ENCODE measurements around the gene SCGB1C1.

The SCGB1C1 gene

GRCh38 chr11:201966-202365 is 9.1 kb downstream of the SCGB1C1 start:
- Histone ChIP-seq H3K9me3 (ENCODE audit: control extremely low read depth in 1 of 5, control insufficient read depth in 4 of 5, insufficient read depth in 2 of 5, low read depth in 1 of 5, low read length in 4 of 5) (no peaks in the 10 kb centered on the region), H3K27me3 (replicated peaks in 2 of 5; ENCODE audit: control insufficient read depth in 4 of 5, insufficient read depth in 5 of 5, low read length in 4 of 5) (no peaks in the 10 kb centered on the region), H3K27ac (ENCODE audit: insufficient read depth in 1 of 2, low read depth in 1 of 2, low read length in 2 of 2, poor library complexity in 1 of 2, severe bottlenecking in 2 of 2) (no peak overlapping the region), H3K36me3 (ENCODE audit: control insufficient read depth in 4 of 4, insufficient read depth in 4 of 4, low read length in 3 of 4) (peaks cover 2 to 33% (median 20%) of the 10 kb centered on the region in 4 experiments), H3K4me3 (ENCODE audit: control insufficient read depth in 1 of 7, extremely low read depth in 1 of 7, insufficient read depth in 4 of 7, low read depth in 2 of 7, low read length in 6 of 7) (peak overlapping the region in 1 of 7 experiments; percentile 50), H3K4me1 (ENCODE audit: control extremely low read depth in 1 of 4, control insufficient read depth in 4 of 4, insufficient read depth in 4 of 4, low read length in 3 of 4) (peaks cover 13 to 54% (median 45%) of the 10 kb centered on the region in 4 experiments)
- ChIA-PET POLR2A (no interaction called here), CTCF (no interaction called here)
- DNase-seq, result peak; percentile 40 to 79 (median 63)
- WGBS (ENCODE audit: insufficient coverage), result 6% methylated on average over 14 of the region's 15 CpGs

- Histone ChIP-seq H3K27ac (ENCODE audit: insufficient read depth in 1 of 2, low read depth in 1 of 2, low read length in 2 of 2, poor library complexity in 1 of 2, severe bottlenecking in 2 of 2) (peak overlapping the region; percentile 2 to 22), H3K4me1 (ENCODE audit: control extremely low read depth in 1 of 4, control insufficient read depth in 4 of 4, insufficient read depth in 4 of 4, low read length in 3 of 4) (peaks cover 13 to 54% (median 46%) of the 10 kb centered on the region in 4 experiments), H3K27me3 (replicated peaks in 2 of 5; ENCODE audit: control insufficient read depth in 4 of 5, insufficient read depth in 5 of 5, low read length in 4 of 5) (no peaks in the 10 kb centered on the region), H3K9me3 (ENCODE audit: control extremely low read depth in 1 of 5, control insufficient read depth in 4 of 5, insufficient read depth in 2 of 5, low read depth in 1 of 5, low read length in 4 of 5) (no peaks in the 10 kb centered on the region), H3K4me3 (ENCODE audit: control insufficient read depth in 1 of 7, extremely low read depth in 1 of 7, insufficient read depth in 4 of 7, low read depth in 2 of 7, low read length in 6 of 7) (peak overlapping the region in 2 of 7 experiments; percentile 9 to 50), H3K36me3 (ENCODE audit: control insufficient read depth in 4 of 4, insufficient read depth in 4 of 4, low read length in 3 of 4) (peaks cover 2 to 33% (median 20%) of the 10 kb centered on the region in 4 experiments)
- CTCF ChIA-PET, result no interaction called here
- 76% methylated on average over 6 of the region's 8 CpGs for WGBS (ENCODE audit: insufficient coverage)
- POLR2A ChIA-PET, result interaction anchor here (0.6 kb wide), 1 partner anchor 72 kb away, joined by 3 read pairs; no protein-coding TSS in a partner anchor
- no peak for DNase-seq
These were observed 9.6 kb downstream of the SCGB1C1 start for GRCh38 chr11:202490-202889.

DNA sequence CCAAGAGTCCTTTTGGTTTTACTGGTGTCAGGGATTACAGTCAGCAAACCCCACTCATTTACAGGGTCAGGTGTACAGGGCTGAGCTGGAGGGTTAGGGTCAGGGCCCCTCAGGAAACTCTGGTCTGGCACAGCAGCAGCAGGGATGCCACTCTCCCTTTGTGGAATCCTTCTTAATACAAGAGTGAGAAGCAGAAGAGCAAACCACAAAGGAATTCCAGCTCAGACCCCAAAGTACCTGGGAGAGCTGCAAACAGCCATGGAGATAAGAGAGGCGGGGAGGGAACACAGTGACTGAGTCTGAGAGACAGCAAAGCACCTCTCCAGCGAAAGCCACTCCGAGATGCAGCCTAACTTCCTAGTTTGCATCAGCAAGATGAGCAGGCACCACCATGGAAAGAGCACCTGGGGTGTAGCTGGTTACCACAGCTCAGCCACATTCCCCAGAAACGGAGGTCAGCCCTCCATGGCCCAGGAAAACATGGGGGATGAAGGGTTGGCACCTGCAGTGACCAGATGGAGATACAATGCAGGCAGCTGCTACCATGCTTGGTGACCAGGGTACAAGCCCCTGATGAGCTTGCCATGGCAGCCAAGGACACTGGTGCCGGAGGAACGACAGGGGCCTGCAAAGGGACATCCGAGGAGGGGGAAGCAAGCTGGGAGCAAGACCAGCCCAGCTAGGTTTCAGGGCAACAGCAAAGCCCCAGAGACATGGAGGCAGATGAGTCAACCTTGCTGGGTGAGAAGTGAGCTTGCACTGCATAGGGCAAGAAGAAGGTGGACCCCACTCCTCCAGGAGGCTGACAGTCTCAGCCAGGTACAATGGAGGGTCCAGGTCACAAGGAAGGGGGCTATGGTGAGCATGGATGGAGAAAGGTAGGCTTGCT is 10.4 kb downstream of the SCGB1C1 start:
- peaks cover 13 to 59% (median 51%) of the 10 kb centered on the region in 4 experiments for H3K4me1 ChIP-seq (ENCODE audit: control extremely low read depth in 1 of 4, control insufficient read depth in 4 of 4, insufficient read depth in 4 of 4, low read length in 3 of 4)
- no peak overlapping the region for H3K27ac ChIP-seq (ENCODE audit: insufficient read depth in 1 of 2, low read depth in 1 of 2, low read length in 2 of 2, poor library complexity in 1 of 2, severe bottlenecking in 2 of 2)
- peaks cover 2 to 33% (median 19%) of the 10 kb centered on the region in 4 experiments for H3K36me3 ChIP-seq (ENCODE audit: control insufficient read depth in 4 of 4, insufficient read depth in 4 of 4, low read length in 3 of 4)
- DNase-seq, result no peak
- WGBS (ENCODE audit: insufficient coverage), result 89% methylated on average over 7 of the region's 7 CpGs
- peak overlapping the region in 1 of 7 experiments; percentile 50 for H3K4me3 ChIP-seq (ENCODE audit: control insufficient read depth in 1 of 7, extremely low read depth in 1 of 7, insufficient read depth in 4 of 7, low read depth in 2 of 7, low read length in 6 of 7)
- POLR2A ChIA-PET, result interaction anchor here (0.6 kb wide), 1 partner anchor 71 kb away, joined by 3 read pairs; no protein-coding TSS in a partner anchor
- no peaks in the 10 kb centered on the region for H3K9me3 ChIP-seq (ENCODE audit: control extremely low read depth in 1 of 5, control insufficient read depth in 4 of 5, insufficient read depth in 2 of 5, low read depth in 1 of 5, low read length in 4 of 5)
- H3K27me3 ChIP-seq (replicated peaks in 2 of 5; ENCODE audit: control insufficient read depth in 4 of 5, insufficient read depth in 5 of 5, low read length in 4 of 5), result no peaks in the 10 kb centered on the region
- CTCF ChIA-PET, result interaction anchor here (0.9 kb wide), 1 partner anchor 9 kb away, joined by 3 read pairs; no protein-coding TSS in a partner anchor

DNA sequence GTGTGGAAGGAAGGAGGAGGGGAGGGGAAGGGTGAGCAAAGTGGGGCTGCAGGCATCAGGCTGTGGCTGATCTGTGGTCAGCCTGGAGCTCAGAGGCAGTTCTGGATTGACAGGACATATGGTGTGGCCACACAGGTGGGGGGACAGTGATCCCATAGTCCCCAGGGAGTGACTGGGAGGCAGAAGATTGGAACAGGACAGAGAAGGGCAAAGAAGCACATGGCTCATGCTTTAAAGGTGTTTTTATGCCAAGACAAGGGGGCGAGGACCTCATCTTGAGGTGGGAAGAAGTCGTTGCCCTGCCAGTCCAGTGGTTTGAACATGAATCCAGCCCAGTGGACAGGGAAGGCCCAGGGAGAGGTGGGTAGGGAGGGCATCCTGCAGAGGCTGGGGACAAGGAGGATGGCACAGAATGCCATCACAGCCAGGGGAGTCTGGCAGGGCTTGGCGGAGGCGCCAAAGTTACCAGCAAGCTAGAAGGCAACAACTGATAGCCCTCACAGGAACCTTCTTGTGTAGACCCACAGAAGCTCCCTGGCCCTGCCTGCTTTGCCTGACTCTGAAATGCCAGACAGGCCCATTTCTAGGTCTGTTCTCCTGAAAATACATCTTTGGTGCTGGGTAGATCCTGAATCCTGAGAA is 11.2 kb downstream of the SCGB1C1 start:
- Histone ChIP-seq H3K27me3 (replicated peaks in 2 of 5; ENCODE audit: control insufficient read depth in 4 of 5, insufficient read depth in 5 of 5, low read length in 4 of 5) (no peaks in the 10 kb centered on the region), H3K4me3 (ENCODE audit: control insufficient read depth in 1 of 7, extremely low read depth in 1 of 7, insufficient read depth in 4 of 7, low read depth in 2 of 7, low read length in 6 of 7) (no peak overlapping the region), H3K9me3 (ENCODE audit: control extremely low read depth in 1 of 5, control insufficient read depth in 4 of 5, insufficient read depth in 2 of 5, low read depth in 1 of 5, low read length in 4 of 5) (no peaks in the 10 kb centered on the region), H3K27ac (ENCODE audit: insufficient read depth in 1 of 2, low read depth in 1 of 2, low read length in 2 of 2, poor library complexity in 1 of 2, severe bottlenecking in 2 of 2) (no peak overlapping the region), H3K36me3 (ENCODE audit: control insufficient read depth in 4 of 4, insufficient read depth in 4 of 4, low read length in 3 of 4) (peaks cover 2 to 33% (median 19%) of the 10 kb centered on the region in 4 experiments), H3K4me1 (ENCODE audit: control extremely low read depth in 1 of 4, control insufficient read depth in 4 of 4, insufficient read depth in 4 of 4, low read length in 3 of 4) (peaks cover 13 to 63% (median 54%) of the 10 kb centered on the region in 4 experiments)
- no peak for DNase-seq
- WGBS (ENCODE audit: insufficient coverage), result 93% methylated on average over 4 of the region's 4 CpGs
- CTCF ChIA-PET, result interaction anchor here (0.9 kb wide), 1 partner anchor 8 kb away, joined by 3 read pairs; no protein-coding TSS in a partner anchor
- POLR2A ChIA-PET, result no interaction called here

DNA sequence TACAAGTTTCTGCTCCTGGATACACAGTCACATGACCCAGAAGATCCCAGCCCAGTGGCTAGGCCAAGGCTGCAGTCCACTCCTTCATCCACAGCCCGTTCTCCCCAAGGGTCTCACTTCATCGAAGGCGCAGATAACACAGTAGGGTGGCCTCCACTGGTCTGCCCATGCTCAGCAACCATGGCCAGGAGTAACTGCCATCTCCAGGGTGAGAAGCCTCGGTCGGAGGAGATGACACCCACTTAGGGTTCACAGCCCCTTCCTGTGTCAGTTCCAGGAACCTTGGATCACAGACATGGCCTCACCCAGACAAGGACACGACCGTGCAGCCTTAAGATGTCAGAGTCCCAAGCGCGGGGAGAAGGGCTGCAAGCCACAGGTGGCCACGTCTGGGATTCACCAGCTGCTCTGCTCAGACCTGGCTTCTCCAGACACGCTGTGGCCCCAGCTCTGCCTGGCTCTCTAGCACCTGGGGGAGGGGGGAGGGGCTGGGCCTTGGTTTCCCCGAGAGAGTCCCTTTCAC is 11.8 kb downstream of the SCGB1C1 start:
- DNase-seq, result no peak
- CTCF ChIA-PET, result interaction anchor here (0.6 to 0.8 kb wide), 2 partner anchors 56 to 323 kb away, joined by 3 read pairs; no protein-coding TSS in a partner anchor

GRCh38 chr11:205221-206001 is 12.5 kb downstream of the SCGB1C1 start:
- ChIA-PET CTCF (interaction anchor here (0.6 to 0.8 kb wide), 2 partner anchors 55 to 322 kb away, joined by 3 read pairs; no protein-coding TSS in a partner anchor), POLR2A (no interaction called here)
- Histone ChIP-seq H3K27me3 (replicated peaks in 2 of 5; ENCODE audit: control insufficient read depth in 4 of 5, insufficient read depth in 5 of 5, low read length in 4 of 5) (no peaks in the 10 kb centered on the region), H3K4me3 (ENCODE audit: control insufficient read depth in 1 of 7, extremely low read depth in 1 of 7, insufficient read depth in 4 of 7, low read depth in 2 of 7, low read length in 6 of 7) (no peak overlapping the region), H3K9me3 (ENCODE audit: control extremely low read depth in 1 of 5, control insufficient read depth in 4 of 5, insufficient read depth in 2 of 5, low read depth in 1 of 5, low read length in 4 of 5) (no peaks in the 10 kb centered on the region), H3K27ac (ENCODE audit: insufficient read depth in 1 of 2, low read depth in 1 of 2, low read length in 2 of 2, poor library complexity in 1 of 2, severe bottlenecking in 2 of 2) (no peak overlapping the region), H3K4me1 (ENCODE audit: control extremely low read depth in 1 of 4, control insufficient read depth in 4 of 4, insufficient read depth in 4 of 4, low read length in 3 of 4) (peaks cover 13 to 77% (median 64%) of the 10 kb centered on the region in 4 experiments), H3K36me3 (ENCODE audit: control insufficient read depth in 4 of 4, insufficient read depth in 4 of 4, low read length in 3 of 4) (peaks cover 2 to 43% (median 26%) of the 10 kb centered on the region in 4 experiments)
- 97% methylated on average over 14 of the region's 16 CpGs for WGBS (ENCODE audit: insufficient coverage)
- no peak for DNase-seq

More for the DNA sequence above, 11.8 kb downstream of the SCGB1C1 start:
- Histone ChIP-seq H3K36me3 (ENCODE audit: control insufficient read depth in 4 of 4, insufficient read depth in 4 of 4, low read length in 3 of 4) (peaks cover 2 to 35% (median 20%) of the 10 kb centered on the region in 4 experiments), H3K4me1 (ENCODE audit: control extremely low read depth in 1 of 4, control insufficient read depth in 4 of 4, insufficient read depth in 4 of 4, low read length in 3 of 4) (peaks cover 13 to 69% (median 59%) of the 10 kb centered on the region in 4 experiments), H3K4me3 (ENCODE audit: control insufficient read depth in 1 of 7, extremely low read depth in 1 of 7, insufficient read depth in 4 of 7, low read depth in 2 of 7, low read length in 6 of 7) (no peak overlapping the region), H3K27me3 (replicated peaks in 2 of 5; ENCODE audit: control insufficient read depth in 4 of 5, insufficient read depth in 5 of 5, low read length in 4 of 5) (no peaks in the 10 kb centered on the region), H3K9me3 (ENCODE audit: control extremely low read depth in 1 of 5, control insufficient read depth in 4 of 5, insufficient read depth in 2 of 5, low read depth in 1 of 5, low read length in 4 of 5) (no peaks in the 10 kb centered on the region), H3K27ac (ENCODE audit: insufficient read depth in 1 of 2, low read depth in 1 of 2, low read length in 2 of 2, poor library complexity in 1 of 2, severe bottlenecking in 2 of 2) (no peak overlapping the region)
- 88% methylated on average over 10 of the region's 12 CpGs for WGBS (ENCODE audit: insufficient coverage)
- POLR2A ChIA-PET, result no interaction called here

Measured in common myeloid progenitor, CD34-positive (primary cell).